IMR-90 (cell line): ENCODE measurements around the gene DDX24. TPM values are rescaled to one million over a fixed set of nuclear protein-coding genes. Genes with fewer than 3 reads are reported as not detected.

Source experiments
- ATAC-seq: fragments of 200-7000 bp; cut with Tn5 transposase; 2 replicates; pipeline ENCODE4 v1.9.1; 2020; ENCODE audit warnings: low read depth, mild to moderate bottlenecking, moderate library complexity
- BruUV-seq: library from RNA; stranded (reverse); fragments of 400-500 nt; replicated peaks from 2 replicates; lab custom pipeline; 2021; lab: Mats Ljungman, UMichigan
- CTCF ChIA-PET: fragments of 300-600 bp; formaldehyde crosslinking; extraction: SDS; loops from one replicate; lab custom pipeline; 2021; ENCODE audit warnings: antibody characterized with exemption; lab: Yijun Ruan, JAX
- POLR2A ChIA-PET: fragments of 300-600 bp; sonication (Branson Sonifier 250); formaldehyde crosslinking; loops from one replicate; lab custom pipeline; 2022; ENCODE audit warnings: antibody characterized with exemption; ENCODE audit not compliant: unreplicated experiment; lab: Charles Lee
- DNase-seq: peaks from one replicate; pipeline ENCODE4 v3.0.0; 2013
- H2AFZ ChIP-seq: replicated peaks from 2 replicates; pipeline ENCODE3; 2013; ENCODE audit warnings: low read length, mild to moderate bottlenecking; ENCODE audit not compliant: poor library complexity
- H2AK5ac ChIP-seq: 2 replicates; pipeline ENCODE4 v1.6.1; 2013; ENCODE audit warnings: low read depth, low read length, inconsistent platforms
- H2AK9ac ChIP-seq: replicated peaks from 2 replicates; pipeline ENCODE3; 2013; ENCODE audit warnings: mild to moderate bottlenecking, low read depth, low read length, moderate library complexity; ENCODE audit not compliant: poor library complexity
- H2BK120ac ChIP-seq: 2 replicates; pipeline ENCODE4 v1.6.1; 2013; ENCODE audit warnings: low read depth, low read length, inconsistent platforms
- H2BK15ac ChIP-seq: 3 replicates; pipeline ENCODE4 v1.6.1; 2013; ENCODE audit warnings: low read depth, low read length, inconsistent platforms
- H2BK20ac ChIP-seq: 2 replicates; pipeline ENCODE4 v1.6.1; 2013; ENCODE audit warnings: low read depth, mild to moderate bottlenecking, inconsistent platforms, low read length, moderate library complexity
- H2BK5ac ChIP-seq: 2 replicates; pipeline ENCODE4 v1.6.1; 2013; ENCODE audit warnings: mild to moderate bottlenecking, low read depth, low read length, inconsistent platforms; ENCODE audit not compliant: poor library complexity, severe bottlenecking
- H3K14ac ChIP-seq: replicated peaks from 2 replicates; pipeline ENCODE4 v1.6.1; 2013; ENCODE audit warnings: low read depth, low read length, inconsistent platforms
- H3K18ac ChIP-seq: 2 replicates; pipeline ENCODE4 v1.6.1; 2013; ENCODE audit warnings: low read depth, low read length, control low read depth
- H3K23ac ChIP-seq: 2 replicates; pipeline ENCODE4 v1.6.1; 2013; ENCODE audit warnings: low read depth, low read length, inconsistent platforms
- H3K27ac ChIP-seq: 2 replicates; pipeline ENCODE4 v1.5.1; 2013; ENCODE audit warnings: mild to moderate bottlenecking, control low read depth, low read length; ENCODE audit not compliant: insufficient read depth
- H3K27me3 ChIP-seq: 2 replicates; pipeline ENCODE4 v1.6.1; 2013; ENCODE audit warnings: low read length; ENCODE audit not compliant: control insufficient read depth, insufficient read depth
- H3K36me3 ChIP-seq: 2 replicates; pipeline ENCODE4 v1.6.1; 2013; ENCODE audit warnings: low read length, mixed read lengths; ENCODE audit not compliant: control insufficient read depth, insufficient read depth
- H3K4ac ChIP-seq: 2 replicates; pipeline ENCODE4 v1.6.1; 2013; ENCODE audit warnings: low read depth, low read length, inconsistent platforms
- H3K4me1 ChIP-seq: 2 replicates; pipeline ENCODE4 v1.6.1; 2013; ENCODE audit warnings: low read length, mixed read lengths; ENCODE audit not compliant: control insufficient read depth, insufficient read depth
- H3K4me2 ChIP-seq: 2 replicates; pipeline ENCODE4 v1.6.1; 2013; ENCODE audit warnings: low read depth, mild to moderate bottlenecking, control low read depth, low read length, moderate library complexity
- H3K4me3 ChIP-seq: 2 replicates; pipeline ENCODE4 v1.5.1; 2013; ENCODE audit warnings: low read depth, mild to moderate bottlenecking, control low read depth, low read length, moderate library complexity; ENCODE audit not compliant: insufficient read depth
- H3K56ac ChIP-seq: 2 replicates; pipeline ENCODE4 v1.6.1; 2013; ENCODE audit warnings: low read length, inconsistent platforms; ENCODE audit not compliant: insufficient read depth; ENCODE audit errors: extremely low read depth
- H3K79me1 ChIP-seq, 2 experiments: 2 replicates each; pipeline ENCODE4 v1.6.1; 2013; ENCODE audit warnings: low read length in 2 of 2, inconsistent platforms in 1 of 2, low read depth in 1 of 2
- H3K9ac ChIP-seq: 2 replicates; pipeline ENCODE4 v1.6.1; 2013; ENCODE audit warnings: low read depth, low read length, control low read depth
- H3K9me1 ChIP-seq: 2 replicates; pipeline ENCODE4 v1.6.1; 2013; ENCODE audit warnings: low read length, inconsistent platforms; ENCODE audit not compliant: insufficient read depth
- H3K9me3 ChIP-seq: 2 replicates; pipeline ENCODE4 v1.6.1; 2013; ENCODE audit warnings: low read length; ENCODE audit not compliant: control insufficient read depth, insufficient read depth
- H4K20me1 ChIP-seq: 2 replicates; pipeline ENCODE4 v1.6.1; 2013; ENCODE audit warnings: low read length, inconsistent platforms; ENCODE audit not compliant: insufficient read depth
- H4K5ac ChIP-seq: 2 replicates; pipeline ENCODE4 v1.6.1; 2013; ENCODE audit warnings: mild to moderate bottlenecking, low read depth, low read length, control low read depth
- H4K8ac ChIP-seq, 2 experiments: 2 replicates each; pipeline ENCODE4 v1.6.1; 2013; ENCODE audit warnings: low read depth in 2 of 2, low read length in 2 of 2, control low read depth in 1 of 2, inconsistent platforms in 1 of 2
- H4K91ac ChIP-seq: 2 replicates; pipeline ENCODE4 v1.6.1; 2013; ENCODE audit warnings: low read depth, low read length, inconsistent platforms; ENCODE audit not compliant: insufficient read depth
- BHLHE40 ChIP-seq: fragments of 150-350 bp; IDR thresholded peaks from 2 replicates; pipeline ENCODE4 v1.6.1; 2016; ENCODE audit warnings: mild to moderate bottlenecking, low read depth, low read length
- CEBPB ChIP-seq: IDR thresholded peaks from 2 replicates; pipeline ENCODE4 v1.6.1; 2012; ENCODE audit warnings: low read depth, low read length, improper control_type of control experiment
- ELK1 ChIP-seq: fragments of 150-350 bp; IDR thresholded peaks from 2 replicates; pipeline ENCODE4 v1.6.1; 2016; ENCODE audit warnings: low read depth, mild to moderate bottlenecking, low read length, moderate library complexity, borderline replicate concordance
- FOS ChIP-seq: fragments of 150-350 bp; IDR thresholded peaks from 2 replicates; pipeline ENCODE4 v1.6.1; 2016; ENCODE audit warnings: low read depth, low read length
- MAZ ChIP-seq: IDR thresholded peaks from 2 replicates; pipeline ENCODE4 v1.6.1; 2012; ENCODE audit warnings: low read depth, mild to moderate bottlenecking, low read length, improper control_type of control experiment, moderate library complexity, borderline replicate concordance
- NFE2L2 ChIP-seq: fragments of 150-350 bp; IDR thresholded peaks from 2 replicates; pipeline ENCODE4 v1.6.1; 2016; ENCODE audit warnings: low read depth, mild to moderate bottlenecking, low read length
- POLR2A ChIP-seq: IDR thresholded peaks from 2 replicates; pipeline ENCODE4 v1.6.1; 2012; ENCODE audit warnings: mild to moderate bottlenecking, low read depth, low read length
- RCOR1 ChIP-seq: IDR thresholded peaks from 2 replicates; pipeline ENCODE4 v1.6.1; 2012; ENCODE audit warnings: mild to moderate bottlenecking, low read length, improper control_type of control experiment; ENCODE audit not compliant: insufficient replicate concordance
- RFX5 ChIP-seq: IDR thresholded peaks from 2 replicates; pipeline ENCODE4 v1.8.0; 2012; ENCODE audit warnings: low read depth, mild to moderate bottlenecking, low read length, moderate library complexity
- WGBS, 2 experiments: methylation state at CpG; one replicate each; pipeline versions ENCODE4 v1.1.5 to v1.1.7; 2013; ENCODE audit warnings: missing lambda C conversion rate in 2 of 2; ENCODE audit not compliant: insufficient read length in 1 of 2; ENCODE audit errors: extremely low coverage in 2 of 2; 5-methylcytosine and 5-hydroxymethylcytosine counted together
- dilution Hi-C: fragments of 300-500 bp; cut with HindIII; formaldehyde crosslinking; loops from one replicate; pipeline ENCODE4 v1.14.3; 2018; ENCODE audit warnings: low sequenced_read_pairs; ENCODE audit not compliant: unreplicated experiment
- in situ Hi-C: fragments of 300-500 bp; cut with MboI; formaldehyde crosslinking; loops from 3 replicates; pipeline ENCODE4 v1.14.3; 2019; ENCODE audit warnings: low sequenced_read_pairs, inconsistent platforms, mixed read lengths
- intact Hi-C: fragments of 100-400 bp; cut with micrococcal nuclease; formaldehyde crosslinking; loops from 2 replicates; pipeline ENCODE4 v1.10.0; 2022
- polyA plus RNA-seq, 3 experiments: library from polyadenylated mRNA; depleted of rRNA; stranded (reverse); fragments of >200 nt; gene quantifications; 2 replicates each; pipeline ENCODE4 v1.2.3, GENCODE V29; 2012; ENCODE audit warnings: low replicate concordance in 1 of 3
- total RNA-seq: library from RNA; depleted of rRNA; stranded (reverse); fragments of >200 nt; gene quantifications from 2 replicates; pipeline ENCODE4 v1.2.3, GENCODE V29; 2012

The DDX24 gene
- total and polyA plus RNA-seq, 2 of the 4 experiments (the other 2 are of a cell fraction): 134 to 155 TPM

GRCh38 chr14:94126419-94126677, 45.3 kb upstream of the DDX24 start:
- Histone ChIP-seq H4K20me1 (no peaks in the 10 kb centered on the region), H2AFZ (no peak overlapping the region), H3K79me1 (peaks cover 0 to 14% of the 10 kb centered on the region in 2 experiments; a peak in 1 of 4 replicates), H3K14ac (no peak overlapping the region), H2BK120ac (no peak overlapping the region), H4K8ac (no peak overlapping the region), H3K23ac (no peak overlapping the region), H3K27ac (no peak overlapping the region), H3K9me3 (no peaks in the 10 kb centered on the region), H3K9me1 (peaks cover 10% of the 10 kb centered on the region; the same call in 1 of the 2 replicates), H2AK5ac (no peak overlapping the region), H2BK20ac (no peak overlapping the region), H3K56ac (no peak overlapping the region), H3K4me3 (no peak overlapping the region), H3K4me1 (peaks cover 13% of the 10 kb centered on the region), H4K91ac (no peak overlapping the region), H3K9ac (no peak overlapping the region), H3K27me3 (no peaks in the 10 kb centered on the region), H2BK5ac (no peak overlapping the region), H3K4ac (no peak overlapping the region), H3K18ac (no peak overlapping the region), H4K5ac (no peak overlapping the region), H3K36me3 (peaks cover 12% of the 10 kb centered on the region), H3K4me2 (no peak overlapping the region), H2AK9ac (peak overlapping the region; percentile 57), H2BK15ac (no peak overlapping the region)
- no peak for DNase-seq
- no TSS peak for BruUV-seq
- ChIA-PET POLR2A (no interaction called here), CTCF (interaction anchor here (0.6 kb wide), 1 partner anchor 75 kb away, joined by 3 read pairs; no protein-coding TSS in a partner anchor)
- ATAC-seq: no peak
- TF ChIP-seq MAZ: no peak
- no peak for TF ChIP-seq BHLHE40
- no peak for TF ChIP-seq NFE2L2
- TF ChIP-seq CEBPB: no peak
- no peak for TF ChIP-seq RFX5
- TF ChIP-seq RCOR1: no peak
- no peak for TF ChIP-seq ELK1
- TF ChIP-seq POLR2A: no peak
- TF ChIP-seq FOS: no peak
- in situ Hi-C loops (no loop called here), intact Hi-C loops (no loop called here), dilution Hi-C loops (no loop called here)
- no CpG with 5 or more reads among the region's 1 CpG for WGBS, 2 experiments
